ENCODE results near the gene ATP11C.

- TF ChIP-seq CTCF (IDR thresholded peaks at IDR 0.05; ENCODE audit: low read depth, low read length, poor library complexity, severe bottlenecking) (no peak), EZH2phosphoT487 (IDR thresholded peaks at IDR 0.05; ENCODE audit: borderline replicate concordance, low read length) (no peak)
Measured at GRCh38 chrX:139803224-139803623, 129.6 kb downstream of the ATP11C start.
